Mesodermal cell (in vitro differentiated cells): ENCODE data around the gene LSM3.

Experiments
- H3K27ac ChIP-seq: 2 replicates; pipeline ENCODE4 v1.7.0; 2013; ENCODE audit warnings: mild to moderate bottlenecking, low read depth, low read length, moderate library complexity; ENCODE audit not compliant: severe bottlenecking
- H3K36me3 ChIP-seq: 2 replicates; pipeline ENCODE4 v1.7.1; 2013; ENCODE audit warnings: mild to moderate bottlenecking, low read length, moderate library complexity; ENCODE audit not compliant: control insufficient read depth, insufficient read depth
- H3K4me1 ChIP-seq: one replicate; pipeline ENCODE4 v1.7.1; 2013; ENCODE audit warnings: mild to moderate bottlenecking, low read length; ENCODE audit not compliant: insufficient read depth, control insufficient read depth, poor library complexity, severe bottlenecking
- H3K4me3 ChIP-seq: 2 replicates; pipeline ENCODE4 v1.7.0; 2013; ENCODE audit warnings: low read length, control low read depth, mild to moderate bottlenecking; ENCODE audit not compliant: insufficient read depth, poor library complexity, severe bottlenecking; ENCODE audit errors: extremely low read depth
- H3K9me3 ChIP-seq: 2 replicates; pipeline ENCODE4 v1.7.1; 2013; ENCODE audit warnings: mild to moderate bottlenecking, low read length, moderate library complexity; ENCODE audit not compliant: control insufficient read depth
- WGBS, 2 experiments: methylation state at CpG; one replicate each; pipeline ENCODE4 v1.1.5; 2013; ENCODE audit warnings: missing lambda C conversion rate in 2 of 2; ENCODE audit not compliant: insufficient coverage in 2 of 2; 5-methylcytosine and 5-hydroxymethylcytosine counted together

The LSM3 gene

DNA sequence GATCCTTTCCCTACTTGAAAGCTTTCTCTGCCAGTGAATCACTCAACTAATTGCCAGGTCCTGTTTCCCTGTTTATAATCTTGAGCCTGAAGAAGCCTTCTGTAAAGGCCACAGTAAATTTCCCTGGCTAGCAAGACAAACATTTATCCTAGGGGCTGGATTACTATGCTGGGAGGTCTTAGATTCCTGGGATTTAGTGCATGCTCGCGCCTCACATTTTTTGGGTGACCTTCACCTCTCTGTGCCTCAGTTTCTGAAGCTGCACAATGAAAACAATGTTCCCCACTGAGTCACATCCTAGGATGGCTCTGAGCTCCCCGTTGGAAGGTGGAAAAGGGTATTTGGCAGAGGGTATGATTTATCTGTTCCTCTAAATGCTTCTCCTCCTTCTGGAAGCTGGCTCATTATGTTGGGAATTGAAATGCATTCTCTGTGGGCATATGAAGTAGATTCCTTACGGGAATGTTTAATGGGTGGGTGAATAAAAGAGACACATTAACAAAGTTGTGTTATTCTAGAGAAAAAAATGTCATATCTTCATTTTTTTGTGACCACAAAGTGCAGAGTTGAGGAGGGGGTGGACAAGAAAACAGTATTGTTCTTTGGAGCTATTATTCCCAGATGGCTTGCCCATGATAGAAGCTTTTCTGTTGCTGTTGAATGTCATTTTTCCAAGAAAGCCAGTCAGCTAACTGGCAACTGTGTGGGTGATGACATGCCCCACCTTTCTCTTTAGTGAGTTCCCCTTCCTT lies 32.4 kb downstream of the LSM3 start:
- H3K9me3 ChIP-seq: no peaks in the 10 kb centered on the region
- H3K36me3 ChIP-seq: no peaks in the 10 kb centered on the region
- 64 to 82% methylated on average over 3 of the region's 4 CpGs for WGBS, 2 experiments
- peak overlapping the region; percentile 81 for H3K27ac ChIP-seq
- peaks cover 32% of the 10 kb centered on the region for H3K4me1 ChIP-seq
- H3K4me3 ChIP-seq: no peak overlapping the region

- WGBS, 2 experiments: 89 to 95% methylated on average over 1 to 3 of the region's 4 CpGs
- Histone ChIP-seq H3K9me3 (peaks cover 3% of the 10 kb centered on the region), H3K4me1 (peaks cover 32% of the 10 kb centered on the region), H3K36me3 (no peaks in the 10 kb centered on the region), H3K4me3 (no peak overlapping the region), H3K27ac (peak overlapping the region; percentile 81)
Observed at GRCh38 chr3:14211621-14212020, 33.0 kb downstream of the LSM3 start.

DNA sequence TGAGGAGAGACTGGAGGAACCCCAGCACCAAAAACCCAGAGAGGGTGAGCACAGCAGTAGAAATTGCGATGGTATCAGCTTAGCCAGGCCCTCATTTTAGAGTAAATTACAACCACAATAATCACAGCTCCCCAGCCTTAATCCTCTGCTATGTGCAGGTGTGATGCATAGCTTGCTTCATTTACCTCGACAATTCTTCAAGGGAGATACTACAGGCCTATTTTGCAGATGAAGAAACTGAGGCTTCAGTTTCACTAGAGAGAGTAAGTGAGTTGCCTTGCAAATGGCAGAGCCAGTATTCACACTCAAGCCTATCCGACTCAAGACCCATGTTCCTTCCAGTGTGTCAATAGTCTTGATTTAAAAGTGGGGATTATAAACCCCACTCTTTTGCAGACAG lies 33.4 kb downstream of the LSM3 start:
- Histone ChIP-seq H3K27ac (no peak overlapping the region), H3K36me3 (no peaks in the 10 kb centered on the region), H3K4me3 (no peak overlapping the region), H3K9me3 (peaks cover 3% of the 10 kb centered on the region), H3K4me1 (peaks cover 32% of the 10 kb centered on the region)
- WGBS, 2 experiments: 90 to 100% methylated on average over 1 to 2 of the region's 3 CpGs

DNA sequence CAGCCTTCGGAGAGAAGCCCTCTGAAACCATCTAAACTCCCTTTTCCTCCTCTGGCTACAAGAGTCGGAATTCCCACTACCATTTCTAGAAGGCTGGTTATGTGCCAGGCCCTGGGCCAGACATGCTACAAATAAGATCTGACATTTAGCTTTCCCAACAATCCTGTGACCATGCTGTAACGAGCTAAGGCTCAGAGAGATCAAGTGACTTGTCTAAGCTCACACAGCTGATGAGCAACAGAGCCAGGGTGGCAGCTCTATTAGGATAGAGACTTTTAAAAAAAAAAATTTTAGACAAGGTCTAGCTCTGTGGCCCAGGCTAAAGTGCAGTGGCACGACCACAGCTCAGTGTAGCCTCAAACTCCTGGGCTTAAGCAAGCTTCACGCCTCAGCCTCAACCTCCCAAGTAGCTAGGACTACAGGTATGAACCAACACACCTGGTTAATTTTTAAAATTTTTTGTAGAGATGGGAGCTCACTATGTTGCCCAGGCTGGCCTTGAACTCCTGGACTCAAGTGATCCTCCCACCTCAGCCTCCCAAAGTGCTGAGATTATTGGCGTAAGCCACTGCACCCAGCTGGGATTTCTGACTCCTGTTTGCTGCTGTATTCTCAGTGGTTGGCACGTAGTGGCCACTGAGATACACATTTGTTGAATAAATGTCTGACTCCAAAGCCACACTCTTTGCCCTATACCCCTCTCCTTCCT lies 34.6 kb downstream of the LSM3 start:
- H3K9me3 ChIP-seq: peaks cover 3% of the 10 kb centered on the region
- H3K27ac ChIP-seq: no peak overlapping the region
- no peaks in the 10 kb centered on the region for H3K36me3 ChIP-seq
- 94 to 98% methylated on average over 5 to 7 of the region's 7 CpGs for WGBS, 2 experiments
- peaks cover 32% of the 10 kb centered on the region for H3K4me1 ChIP-seq
- no peak overlapping the region for H3K4me3 ChIP-seq

DNA sequence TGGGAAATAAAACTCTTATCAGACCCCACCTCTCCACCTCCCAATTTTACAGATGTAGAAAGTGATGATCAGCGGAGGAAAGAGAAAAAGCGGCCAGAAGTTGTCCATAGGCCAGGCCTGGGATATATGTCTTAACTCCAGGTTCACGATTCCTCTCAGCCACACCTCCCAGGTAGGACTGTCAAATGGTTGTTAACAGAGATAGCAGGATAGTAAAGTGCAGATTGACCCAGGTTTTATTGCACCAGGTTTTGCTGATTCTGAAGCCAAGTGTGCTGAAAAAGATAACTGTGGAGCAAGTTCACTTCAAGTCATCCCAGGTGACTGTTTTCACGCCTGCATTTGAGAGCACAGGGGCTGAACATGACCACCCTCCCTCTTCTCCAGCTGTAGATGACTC lies 36.1 kb downstream of the LSM3 start:
- WGBS, 2 experiments: 89 to 100% methylated on average over 1 to 3 of the region's 4 CpGs
- no peaks in the 10 kb centered on the region for H3K36me3 ChIP-seq
- H3K4me3 ChIP-seq: no peak overlapping the region
- peaks cover 3% of the 10 kb centered on the region for H3K9me3 ChIP-seq
- no peak overlapping the region for H3K27ac ChIP-seq
- peaks cover 26% of the 10 kb centered on the region for H3K4me1 ChIP-seq

DNA sequence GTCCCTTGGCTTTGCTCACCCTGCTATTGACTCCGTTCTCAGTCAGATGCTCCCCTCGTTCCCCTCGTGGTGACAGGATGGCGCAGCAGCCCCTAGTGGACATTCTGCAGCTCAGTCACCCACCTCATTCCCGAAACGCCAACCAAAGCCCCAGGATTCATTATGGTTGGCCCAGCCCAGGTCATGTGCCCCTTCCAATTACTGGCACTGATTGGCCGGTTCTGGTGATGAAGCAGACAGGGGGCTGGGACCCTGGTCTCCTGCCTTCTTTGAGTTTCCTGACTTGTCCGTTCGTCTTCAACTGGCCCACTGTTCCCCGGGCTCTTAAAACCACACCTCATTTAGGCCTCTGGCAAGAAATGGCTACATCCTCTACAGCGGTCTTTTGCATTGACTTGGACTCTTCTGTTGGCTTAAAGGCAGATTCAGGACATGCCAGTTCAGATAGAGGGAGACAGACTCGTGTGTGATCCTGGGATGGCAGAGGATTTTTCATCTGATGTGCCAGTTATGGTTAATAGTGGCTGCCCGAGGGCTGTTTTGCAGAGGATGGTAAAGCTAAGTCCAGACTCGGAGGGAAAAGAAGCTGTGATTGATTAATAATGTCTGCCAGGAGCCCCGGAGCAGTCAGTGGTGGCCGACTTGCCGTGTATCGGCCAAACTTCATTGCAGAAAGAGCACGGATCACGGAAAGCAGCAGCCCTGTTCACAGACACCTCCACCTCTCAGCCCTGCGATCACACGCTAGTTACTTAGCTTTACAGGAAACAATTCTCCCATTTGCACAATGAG lies 37.8 kb downstream of the LSM3 start:
- Histone ChIP-seq H3K4me3 (peak overlapping the region; percentile 14), H3K36me3 (no peaks in the 10 kb centered on the region), H3K9me3 (peaks cover 8% of the 10 kb centered on the region), H3K27ac (no peak overlapping the region), H3K4me1 (peaks cover 12% of the 10 kb centered on the region)
- 81 to 84% methylated on average over 20 to 22 of the region's 22 CpGs for WGBS, 2 experiments

- H3K4me3 ChIP-seq: no peak overlapping the region
- H3K36me3 ChIP-seq: no peaks in the 10 kb centered on the region
- peaks cover 14% of the 10 kb centered on the region for H3K9me3 ChIP-seq
- peaks cover 12% of the 10 kb centered on the region for H3K4me1 ChIP-seq
- H3K27ac ChIP-seq: no peak overlapping the region
Observed at GRCh38 chr3:14218355-14218754, 39.7 kb downstream of the LSM3 start.

DNA sequence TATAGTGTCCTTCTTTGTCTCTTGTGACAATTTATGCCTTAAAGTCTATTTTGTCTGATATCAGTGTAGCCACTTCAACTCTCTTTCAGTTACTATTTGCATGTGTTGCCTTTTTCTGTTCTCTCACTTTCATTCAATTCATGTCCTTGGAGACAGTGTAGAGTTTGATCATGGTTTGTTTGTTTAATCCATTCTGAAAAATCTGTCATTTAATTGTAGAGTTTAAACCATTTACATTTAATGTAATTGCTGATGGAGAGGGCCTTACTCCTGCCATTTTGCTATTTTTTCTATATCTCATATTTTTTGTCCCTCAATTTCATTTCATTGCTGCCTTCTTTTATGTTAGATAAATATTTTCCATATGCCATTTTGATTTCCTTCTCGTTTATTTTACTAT lies 42.3 kb downstream of the LSM3 start:
- Histone ChIP-seq H3K36me3 (no peaks in the 10 kb centered on the region), H3K27ac (no peak overlapping the region), H3K4me3 (no peak overlapping the region), H3K9me3 (peaks cover 14% of the 10 kb centered on the region), H3K4me1 (peaks cover 32% of the 10 kb centered on the region)
- WGBS, 2 experiments: no CpG with 5 or more reads among the region's 1 CpG

- Histone ChIP-seq H3K27ac (no peak overlapping the region), H3K4me3 (no peak overlapping the region), H3K36me3 (no peaks in the 10 kb centered on the region), H3K9me3 (peaks cover 10% of the 10 kb centered on the region), H3K4me1 (peaks cover 41% of the 10 kb centered on the region)
- WGBS, 2 experiments: 80% methylated on average over 1 of the region's 1 CpG; no CpG with 5 or more reads in 1 of the 2 experiments
Observed at GRCh38 chr3:14221902-14222301, 43.3 kb downstream of the LSM3 start.

GRCh38 chr3:14222457-14222856 lies 43.8 kb downstream of the LSM3 start:
- Histone ChIP-seq H3K9me3 (peaks cover 10% of the 10 kb centered on the region), H3K36me3 (no peaks in the 10 kb centered on the region), H3K27ac (no peak overlapping the region), H3K4me3 (no peak overlapping the region), H3K4me1 (peaks cover 43% of the 10 kb centered on the region)
- WGBS, 2 experiments: no CpG with 5 or more reads among the region's 1 CpG
